Right forelimb (tissue), 1 donor: Measurements from ENCODE around the gene CTDP1.
"Not testable (repeated sequence)": the region's sequence is repeated elsewhere in the genome, so short reads cannot be mapped to it uniquely, and the experiment has no call there.

Source experiments
- DNase-seq: peaks from one replicate; pipeline ENCODE4 v3.0.0-alpha.2; 2018

The CTDP1 gene

DNA sequence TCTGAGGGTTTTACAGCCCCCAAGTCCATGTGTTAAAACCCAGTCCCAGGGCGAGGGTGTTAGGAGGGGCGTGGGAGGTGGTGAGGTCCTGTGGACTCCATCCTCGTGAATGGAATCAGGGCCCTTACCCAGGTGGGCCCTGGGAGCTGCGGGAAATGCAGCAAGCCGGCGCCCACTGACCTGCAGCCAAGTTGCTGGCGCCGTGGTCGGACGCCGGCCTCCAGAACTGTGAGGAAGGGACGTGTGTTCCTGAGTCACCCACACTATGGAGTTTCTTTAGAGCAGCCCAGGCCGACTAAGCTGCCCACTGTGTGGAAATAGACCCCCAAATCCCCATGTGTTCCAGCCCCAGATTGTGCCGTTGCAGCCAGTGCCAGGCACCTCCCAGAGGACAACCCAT is 26.4 kb downstream of the CTDP1 start:
- no peak for DNase-seq

DNA sequence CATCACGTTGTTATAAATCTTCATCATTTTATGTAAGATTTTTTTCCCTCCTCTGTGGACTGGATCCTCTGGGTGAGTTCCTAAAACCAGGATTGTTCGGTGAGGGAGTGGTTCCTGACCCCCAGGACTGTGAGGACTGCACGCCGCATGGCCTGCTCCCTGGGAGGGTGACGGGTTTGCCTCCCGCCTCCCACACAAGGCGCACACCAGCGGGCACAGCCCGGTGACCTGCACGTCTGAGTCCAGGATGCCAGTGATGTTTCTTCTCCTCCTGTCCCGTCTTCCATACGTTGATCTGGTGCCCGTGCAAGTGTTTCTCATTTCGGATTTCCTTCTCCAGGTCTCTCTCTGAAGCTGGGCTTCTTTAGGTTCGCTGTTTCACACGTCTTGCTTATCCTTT is 27.1 kb downstream of the CTDP1 start:
- no peak for DNase-seq

DNA sequence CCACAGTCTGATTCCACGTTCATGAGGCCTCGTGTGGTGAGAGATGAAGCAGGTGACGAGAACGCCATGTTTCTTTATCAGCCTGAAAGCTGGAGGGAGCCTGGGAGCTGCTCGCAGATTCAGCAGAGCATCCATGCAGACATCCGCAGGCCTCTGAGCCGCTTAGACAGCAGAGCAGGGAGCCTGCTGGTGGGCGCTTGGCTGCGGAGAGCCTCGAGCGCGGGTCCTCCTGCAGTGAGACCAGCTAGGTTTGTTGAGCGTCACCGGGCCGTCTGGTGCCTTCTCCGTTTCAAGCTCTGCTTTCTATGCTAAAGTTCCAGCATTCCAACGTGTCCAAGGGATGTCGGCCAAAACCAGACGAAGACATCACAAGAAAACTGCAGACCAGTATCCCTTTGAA is 27.6 kb downstream of the CTDP1 start:
- no peak for DNase-seq

GRCh38 chr18:79707671-79708070 is 28.1 kb downstream of the CTDP1 start:
- DNase-seq, result no peak

DNA sequence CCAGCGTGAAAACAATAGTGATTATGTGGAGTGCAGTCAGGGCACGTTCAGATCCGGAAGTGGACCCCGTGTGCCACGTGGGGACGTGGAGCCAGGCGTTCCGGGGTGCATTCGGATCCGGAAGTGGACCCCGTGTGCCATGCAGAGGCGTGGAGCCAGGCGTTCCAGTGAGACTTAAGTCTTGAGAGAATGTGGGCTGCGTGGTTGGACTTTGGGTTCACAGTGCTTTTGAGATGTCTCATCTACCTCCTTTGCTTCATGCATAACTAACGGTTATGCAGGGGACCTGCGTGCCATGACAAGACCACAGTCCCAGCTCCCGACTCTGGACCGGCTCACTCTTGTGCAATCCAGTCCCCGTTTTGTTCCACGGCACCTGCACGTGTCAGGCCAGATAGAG is 28.8 kb downstream of the CTDP1 start:
- DNase-seq, result no peak

DNA sequence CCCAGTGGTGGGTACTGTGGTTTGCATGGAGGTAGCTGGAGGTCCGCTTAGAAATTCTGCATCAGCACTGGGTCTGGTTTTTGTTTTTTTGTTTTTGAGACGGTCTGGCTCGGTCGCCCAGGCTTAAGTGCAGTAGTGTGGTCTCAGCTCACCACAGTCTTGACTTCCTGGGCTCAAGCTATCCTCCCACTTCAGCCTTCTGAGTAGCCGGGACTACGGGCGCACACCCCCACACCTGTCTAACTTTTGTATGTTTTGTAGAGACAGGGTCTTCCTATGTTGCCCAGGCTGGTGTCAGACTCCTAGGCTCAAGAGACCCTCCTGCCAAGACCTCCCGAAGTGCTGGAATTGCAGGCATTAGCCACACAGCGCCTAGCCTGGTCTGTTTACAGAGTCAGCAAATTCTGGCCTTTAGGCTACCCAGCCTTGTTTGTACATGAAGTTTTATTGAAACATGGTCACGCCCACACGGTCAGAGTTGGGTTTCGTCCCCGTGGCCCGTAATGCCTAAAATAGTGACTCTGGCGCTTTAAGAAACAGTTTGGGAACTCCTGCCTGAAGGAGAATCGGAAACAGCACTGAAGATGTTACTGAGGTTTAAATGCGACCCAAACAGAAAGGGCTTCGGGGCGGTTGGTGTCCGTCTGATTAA is 32.7 kb downstream of the CTDP1 start:
- no peak for DNase-seq

DNA sequence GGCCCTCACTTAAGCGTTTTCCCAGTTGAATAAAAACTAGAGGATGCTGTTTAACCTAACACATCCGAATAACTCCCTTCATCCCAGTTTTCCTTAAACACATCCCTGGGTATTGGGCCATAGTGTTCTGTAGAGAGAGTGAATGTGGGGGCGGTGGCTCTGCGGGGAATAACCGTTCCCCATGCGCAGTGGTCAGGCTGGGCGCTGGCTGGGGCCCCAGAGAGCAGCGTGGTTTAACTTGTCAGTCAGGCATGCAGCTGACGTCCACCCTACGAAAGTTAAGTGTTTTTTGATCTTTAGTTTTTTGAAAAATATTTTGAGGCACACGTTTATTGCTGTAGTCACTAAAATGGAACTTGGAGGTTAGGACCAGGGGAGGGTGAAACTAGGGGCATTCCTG is 33.7 kb downstream of the CTDP1 start:
- no peak for DNase-seq

DNA sequence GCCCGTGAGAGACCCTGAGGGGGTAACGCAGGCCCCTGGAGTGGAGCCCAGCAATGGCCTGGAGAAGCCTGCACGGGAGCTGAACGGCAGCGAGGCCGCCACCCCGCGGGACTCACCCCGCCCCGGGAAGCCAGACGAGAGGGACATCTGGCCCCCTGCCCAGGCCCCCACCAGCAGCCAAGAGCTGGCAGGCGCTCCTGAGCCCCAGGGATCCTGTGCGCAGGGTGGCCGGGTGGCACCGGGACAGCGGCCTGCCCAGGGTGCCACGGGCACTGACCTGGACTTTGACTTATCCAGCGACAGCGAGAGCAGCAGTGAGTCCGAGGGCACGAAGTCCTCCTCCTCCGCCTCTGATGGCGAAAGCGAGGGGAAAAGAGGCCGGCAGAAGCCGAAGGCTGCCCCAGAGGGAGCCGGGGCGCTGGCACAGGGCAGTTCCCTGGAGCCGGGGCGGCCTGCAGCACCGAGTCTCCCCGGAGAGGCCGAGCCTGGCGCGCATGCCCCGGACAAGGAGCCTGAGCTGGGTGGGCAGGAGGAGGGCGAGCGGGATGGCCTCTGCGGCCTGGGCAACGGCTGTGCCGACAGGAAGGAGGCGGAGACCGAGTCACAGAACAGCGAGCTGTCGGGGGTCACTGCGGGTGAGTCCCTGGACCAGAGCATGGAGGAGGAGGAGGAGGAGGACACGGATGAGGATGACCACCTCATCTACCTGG is 35.1 kb downstream of the CTDP1 start:
- DNase-seq, result no peak

DNA sequence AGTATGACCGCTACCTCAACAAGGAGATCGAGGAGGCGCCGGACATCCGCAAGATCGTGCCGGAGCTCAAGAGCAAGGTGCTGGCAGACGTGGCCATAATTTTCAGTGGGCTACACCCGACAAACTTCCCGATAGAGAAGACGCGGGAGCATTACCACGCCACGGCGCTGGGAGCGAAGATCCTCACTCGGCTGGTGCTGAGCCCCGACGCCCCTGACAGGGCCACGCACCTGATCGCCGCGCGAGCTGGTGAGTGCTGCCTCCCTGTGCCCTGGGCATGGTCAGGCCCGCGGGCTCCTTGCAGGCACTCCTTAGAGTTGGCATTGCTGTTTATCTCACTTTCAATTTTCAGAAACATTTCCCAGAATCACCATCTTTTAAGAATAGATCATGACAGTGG is 35.7 kb downstream of the CTDP1 start:
- DNase-seq, result no peak

- DNase-seq, result no peak
Measured at GRCh38 chr18:79717059-79717458, 37.5 kb downstream of the CTDP1 start.

GRCh38 chr18:79717555-79718074 is 38.0 kb downstream of the CTDP1 start:
- DNase-seq, result no peak

DNA sequence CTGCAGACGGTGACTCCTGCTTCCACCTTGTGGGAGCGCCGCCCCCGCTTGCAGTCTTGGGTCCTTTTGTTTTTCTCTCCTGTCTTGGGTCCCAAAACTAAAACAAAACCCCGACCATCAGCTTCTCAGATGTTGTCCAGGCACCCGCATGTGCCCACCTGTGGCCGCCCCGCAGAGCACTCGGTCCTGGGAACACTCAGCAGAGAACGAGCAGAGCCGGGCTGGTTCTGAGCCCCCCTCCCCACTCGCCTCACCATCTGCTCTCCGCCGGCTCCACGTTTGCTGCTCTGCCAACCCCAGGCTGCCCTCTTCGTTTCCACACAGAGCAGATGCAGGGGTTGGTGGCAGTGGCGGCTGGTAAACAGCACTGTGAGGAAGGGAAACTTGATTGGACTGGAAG is 38.5 kb downstream of the CTDP1 start:
- DNase-seq, result no peak

DNA sequence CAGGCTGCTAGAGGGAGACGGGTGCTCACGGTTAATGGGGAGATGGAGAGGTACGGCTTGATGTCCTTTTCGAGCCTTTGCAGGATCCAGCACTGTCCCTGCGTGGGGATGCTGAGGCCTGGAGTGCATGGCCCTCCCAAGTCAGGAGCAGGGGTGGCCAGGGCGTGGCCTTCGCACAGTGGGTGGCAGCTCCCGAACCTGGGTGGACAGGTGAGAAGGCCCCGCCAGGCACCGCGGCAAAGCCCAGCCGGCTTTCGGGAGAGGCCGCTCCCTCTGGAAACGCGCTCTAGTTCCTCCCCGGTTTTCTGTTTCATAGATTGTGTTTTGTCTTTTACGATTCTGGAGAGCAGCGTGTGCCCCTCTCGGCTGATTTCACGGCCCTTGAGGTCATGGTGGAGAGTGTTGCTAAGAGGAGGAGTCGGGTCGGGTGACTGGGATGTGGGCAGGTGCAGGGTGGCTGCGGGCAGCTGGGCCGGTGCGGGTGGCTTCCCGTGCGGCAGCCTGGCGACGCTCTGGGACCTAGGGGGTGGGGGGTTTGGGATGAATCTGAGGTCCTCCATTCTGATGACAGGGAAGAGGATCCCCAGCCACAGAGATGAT is 39.4 kb downstream of the CTDP1 start:
- DNase-seq, result no peak

GRCh38 chr18:79719478-79720358 is 40.1 kb downstream of the CTDP1 start:
- not testable (repeated sequence) for DNase-seq

- DNase-seq, result no peak
Measured at GRCh38 chr18:79720359-79720733, 40.7 kb downstream of the CTDP1 start.

- no peak for DNase-seq
Measured at GRCh38 chr18:79723036-79723435, 43.4 kb downstream of the CTDP1 start.

GRCh38 chr18:79723628-79724027 is 44.0 kb downstream of the CTDP1 start:
- no peak for DNase-seq

DNA sequence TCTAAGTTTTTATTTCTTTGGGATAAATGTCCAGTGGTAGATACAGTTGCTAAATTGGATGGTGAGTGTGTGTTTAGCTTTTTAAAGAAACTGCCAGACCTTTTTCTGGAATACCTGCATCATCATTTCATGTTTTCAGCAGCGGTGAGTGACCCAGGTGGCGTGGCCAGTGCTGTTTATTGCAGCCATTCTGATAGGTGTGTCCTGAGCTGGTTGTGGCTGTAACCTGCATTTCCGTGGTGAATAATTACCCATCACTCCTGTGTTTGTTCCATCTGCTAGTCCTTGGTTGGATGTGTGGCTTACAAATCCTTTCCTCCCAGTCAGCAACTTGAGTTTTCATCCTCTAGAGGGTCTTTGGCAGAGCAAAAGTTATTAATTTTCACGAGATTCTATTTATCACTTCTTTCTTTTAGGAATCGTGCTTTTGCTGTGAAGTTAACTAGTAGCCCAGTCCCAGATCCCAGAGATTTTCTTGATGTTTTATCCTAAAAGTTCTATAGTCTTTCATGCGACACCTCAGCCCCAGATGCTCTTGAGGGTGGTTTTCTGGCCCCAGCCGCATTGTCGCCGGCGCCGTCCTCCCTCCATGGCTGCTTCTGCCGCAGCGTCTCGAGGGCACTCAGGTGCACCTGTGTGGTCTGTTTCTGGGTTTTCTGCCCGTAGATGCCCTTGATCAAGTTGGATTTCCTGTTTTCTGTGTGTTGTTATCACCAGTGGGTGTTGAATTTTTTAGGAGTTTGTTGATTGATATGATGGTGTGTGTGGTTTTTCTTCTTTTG is 44.9 kb downstream of the CTDP1 start:
- no peak for DNase-seq

DNA sequence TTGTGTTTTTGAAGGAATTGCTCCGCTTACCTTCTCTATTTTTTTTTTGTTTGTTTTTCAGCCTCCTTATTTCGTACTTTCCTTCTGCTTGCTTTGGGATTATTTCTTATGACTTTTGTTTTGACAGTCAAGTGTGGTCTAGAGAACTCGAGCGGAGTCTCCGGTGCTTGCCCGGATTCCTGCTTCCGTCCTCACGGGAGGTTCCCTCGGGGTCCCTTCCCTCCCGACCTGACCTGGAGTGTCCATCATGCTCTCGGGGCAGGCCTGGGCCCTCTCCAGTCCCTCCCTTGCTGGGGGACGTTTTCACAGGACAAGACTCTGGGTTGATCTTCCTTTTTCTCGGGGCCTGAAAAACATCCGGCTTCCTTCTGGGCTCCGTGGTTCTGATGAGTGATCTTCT is 45.9 kb downstream of the CTDP1 start:
- DNase-seq, result no peak

GRCh38 chr18:79726721-79727120 is 47.1 kb downstream of the CTDP1 start:
- DNase-seq, result no peak

DNA sequence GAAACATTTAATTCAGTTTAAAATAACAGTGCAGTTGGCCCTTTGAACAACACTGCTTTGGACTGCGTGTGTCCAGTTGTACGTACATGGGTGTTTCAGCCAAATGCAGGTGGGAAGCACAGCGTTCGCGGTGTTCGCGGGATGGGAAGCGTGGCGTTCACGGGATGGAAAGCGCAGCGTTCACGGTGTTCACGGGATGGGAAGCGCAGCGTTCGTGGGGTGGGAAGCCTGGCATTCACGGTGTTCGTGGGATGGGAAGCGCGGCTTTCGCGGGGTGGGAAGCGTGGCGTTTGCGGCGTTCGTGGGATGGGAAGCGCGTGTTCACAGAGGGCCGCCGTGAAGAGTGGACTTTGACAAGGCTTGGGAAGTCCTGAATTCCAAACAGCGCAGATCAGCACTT is 47.6 kb downstream of the CTDP1 start:
- DNase-seq, result no peak

DNA sequence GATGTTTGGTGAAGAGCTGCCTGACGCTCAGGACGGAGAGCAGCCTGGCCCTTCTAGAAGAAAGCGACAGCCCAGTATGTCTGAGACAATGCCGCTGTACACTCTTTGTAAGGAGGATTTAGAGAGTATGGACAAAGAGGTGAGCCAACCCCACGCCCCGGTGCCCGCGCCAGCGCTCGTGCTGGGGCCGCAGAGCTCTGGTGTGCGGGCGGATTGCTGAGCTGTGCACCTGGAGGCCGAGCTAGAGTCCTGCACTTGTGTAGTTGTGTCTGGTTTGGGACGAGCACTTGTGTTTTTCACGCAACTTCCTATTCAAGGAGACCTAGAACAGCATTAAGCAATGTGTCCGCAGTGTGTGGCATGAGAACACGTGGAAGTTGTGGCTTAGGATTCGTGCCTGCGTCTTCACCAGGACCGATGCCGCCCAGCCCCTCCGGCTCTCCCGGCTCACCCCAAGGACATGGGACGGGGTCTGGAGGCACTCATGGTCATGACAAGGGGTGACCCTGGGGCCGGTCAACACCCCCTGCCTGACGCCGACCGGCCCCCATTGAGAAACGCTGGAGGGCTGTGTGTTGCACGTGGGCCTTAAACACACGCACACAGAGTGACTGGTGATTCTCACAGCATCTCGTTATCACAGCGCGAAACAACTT is 49.5 kb downstream of the CTDP1 start:
- DNase-seq, result no peak
